Activated CD4-positive, alpha-beta T cell treated with anti-CD3 and anti-CD28 coated beads, Interleukin-10, Interleukin-2, amounts not matched to agents 100 ng/mL and 50 ng/mL, durations not matched to agents 16 hours and 8 hours (primary cell): ENCODE data around the gene MANF.
"Not testable (repeated sequence)": the region's sequence is repeated elsewhere in the genome, so short reads cannot be mapped to it uniquely, and the experiment has no call there.

Experiments
- DNase-seq: peaks from one replicate; pipeline ENCODE4 v3.0.0-alpha.2; 2020

MANF gene

GRCh38 chr3:51384726-51385473 lies at the start of gene MANF:
TSS of gene MANF (plus strand) at chr3:51385291. CDS start at chr3:51385343, 52 bp downstream.
- DNase-seq, result peak; percentile 99

DNA sequence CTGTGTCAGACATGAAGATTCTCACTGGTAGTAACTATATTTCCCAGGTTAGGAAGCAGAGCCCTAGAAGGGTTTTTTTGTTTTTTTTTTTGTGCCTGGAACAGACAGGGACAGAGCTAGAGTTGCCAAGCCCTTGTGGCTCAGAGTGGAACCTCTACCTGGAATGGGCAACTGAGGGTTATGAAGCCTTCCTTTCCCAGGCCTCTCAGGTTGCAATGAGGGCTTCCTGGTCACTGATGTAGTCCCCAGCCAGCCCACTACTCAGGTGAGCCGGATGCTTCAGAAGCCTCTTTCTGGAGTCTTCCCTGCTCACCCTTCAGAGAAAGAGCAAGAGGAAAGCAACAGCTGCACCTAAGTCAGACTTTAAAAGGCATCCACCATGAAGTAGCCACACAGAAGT lies 48.8 kb upstream of the MANF start:
- DNase-seq, result no peak

DNA sequence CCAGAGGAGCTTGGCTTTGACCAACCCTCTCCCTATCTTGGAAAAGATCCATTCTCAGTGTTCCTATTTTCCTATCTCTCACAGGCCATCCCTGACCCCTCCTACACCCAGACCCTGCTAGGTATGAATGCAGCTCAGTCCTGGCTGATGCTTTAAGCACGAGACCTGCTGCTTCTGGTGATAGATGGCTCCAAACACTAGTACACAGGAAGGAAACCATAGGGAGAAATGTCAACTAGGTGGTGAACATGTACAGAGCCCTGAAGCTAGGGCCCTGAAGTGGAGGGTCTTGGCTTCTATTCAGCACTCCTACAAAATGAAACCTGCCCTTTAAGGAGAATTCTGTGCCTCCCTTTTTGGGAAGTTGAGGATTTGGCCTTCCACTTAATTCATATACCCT lies 47.4 kb upstream of the MANF start:
- no peak for DNase-seq

- DNase-seq, result no peak
These were observed 46.5 kb upstream of the MANF start for GRCh38 chr3:51338632-51339031.

DNA sequence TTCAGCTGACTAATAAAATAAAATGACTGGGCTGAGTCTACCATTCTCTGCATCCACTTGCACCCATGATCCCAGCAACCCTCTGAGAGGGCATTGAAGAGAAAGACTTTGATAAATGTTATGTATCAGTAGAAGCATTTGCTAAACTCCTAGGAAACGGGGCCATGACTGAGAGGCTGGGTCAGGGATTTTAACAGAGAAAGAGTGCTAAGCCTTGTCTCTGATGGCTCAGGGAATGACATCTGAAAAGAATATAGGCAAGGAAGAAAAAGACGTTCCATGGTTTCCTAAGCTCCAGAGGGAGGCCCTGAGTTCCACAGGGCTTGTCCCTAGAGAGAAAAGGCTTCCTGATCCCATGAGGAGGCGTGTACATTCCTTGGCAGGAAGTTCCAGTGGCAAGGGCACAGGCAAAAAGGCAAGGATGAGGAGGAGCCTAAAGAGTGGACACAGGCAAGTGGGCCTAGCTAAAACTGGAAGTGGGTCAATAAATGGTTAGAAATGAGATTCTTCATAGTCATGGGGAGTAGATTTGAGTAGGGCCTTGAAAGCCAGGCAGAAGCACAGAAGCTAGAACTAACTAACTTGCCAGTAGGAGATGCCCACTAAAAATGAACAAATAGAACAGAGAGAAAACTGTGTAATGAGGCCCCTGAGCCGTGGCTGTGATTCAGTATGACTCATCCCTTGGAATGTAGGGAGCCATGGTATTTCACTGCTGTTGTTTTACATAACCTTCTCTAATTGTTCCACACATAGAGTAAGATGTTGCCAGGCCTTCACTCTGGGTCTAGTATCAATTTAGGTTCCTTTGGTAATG lies 44.9 kb upstream of the MANF start:
- no peak for DNase-seq

DNA sequence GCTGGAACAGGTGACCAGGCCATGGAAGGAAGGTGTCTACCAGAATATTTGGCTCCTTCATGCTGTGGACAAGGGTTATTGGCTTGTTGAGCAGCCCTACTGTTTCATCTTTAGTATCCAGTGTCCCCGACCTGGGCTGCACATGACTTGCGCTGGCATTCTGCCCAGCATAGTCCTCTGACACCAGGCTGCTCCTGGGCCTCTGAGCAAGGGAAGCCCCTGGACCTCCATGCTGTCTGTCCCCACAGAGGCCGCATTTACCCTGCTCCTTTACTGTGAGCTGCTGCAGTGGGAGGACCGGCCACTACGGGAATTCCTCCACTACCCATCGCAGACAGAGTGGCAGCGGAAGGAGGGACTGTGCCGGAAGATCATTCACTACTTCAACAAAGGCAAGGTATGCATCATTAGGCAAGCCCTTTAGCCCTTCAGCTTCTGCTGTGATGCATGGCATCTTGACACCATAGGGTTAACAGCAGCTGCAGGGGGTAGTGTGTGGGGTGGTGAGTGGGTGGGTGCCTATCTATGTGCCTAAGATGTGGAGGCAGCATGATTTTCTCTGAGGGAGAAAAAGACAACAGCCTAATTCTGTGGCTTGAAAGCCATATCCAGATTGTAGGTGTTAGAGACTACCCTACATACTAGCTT lies 44.0 kb upstream of the MANF start:
- DNase-seq, result no peak

DNA sequence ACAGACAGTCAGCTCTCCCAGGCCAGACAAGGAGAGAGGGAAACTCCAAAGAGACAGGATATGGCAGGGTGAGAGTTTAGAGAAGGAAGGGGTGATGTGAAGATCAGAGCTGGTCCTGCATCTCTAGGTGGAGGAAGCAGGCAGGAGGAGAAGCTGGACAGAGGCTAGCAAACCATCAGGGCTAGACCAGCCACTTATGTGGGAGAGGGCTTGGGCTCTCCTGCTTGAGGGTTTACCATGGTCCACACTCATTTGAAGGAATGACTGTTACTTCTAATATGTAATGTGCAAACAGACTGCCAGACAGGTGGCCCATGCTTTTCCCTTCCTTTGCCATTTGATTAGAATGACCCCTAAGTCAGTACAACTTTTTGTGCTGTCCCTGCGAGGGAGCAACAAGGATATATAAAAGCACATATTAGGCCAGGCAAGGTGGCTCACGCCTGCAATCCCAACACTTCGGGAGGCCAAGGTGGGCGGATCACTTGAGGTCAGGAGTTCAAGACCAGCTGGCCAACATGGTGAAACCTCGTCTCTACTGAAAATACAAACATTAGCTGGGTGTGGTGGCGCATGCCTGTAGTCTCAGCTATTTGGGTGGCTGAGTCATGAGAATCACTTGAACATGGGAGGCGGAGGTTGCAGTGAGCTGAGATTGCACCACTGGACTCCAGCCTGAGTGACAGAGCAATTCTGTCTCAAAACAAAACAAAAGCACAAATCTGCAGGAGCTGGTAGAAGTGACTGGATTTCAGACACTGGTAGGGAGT lies 41.0 kb upstream of the MANF start:
- DNase-seq, result no peak

GRCh38 chr3:51350751-51351150 lies 34.3 kb upstream of the MANF start:
- DNase-seq, result no peak

DNA sequence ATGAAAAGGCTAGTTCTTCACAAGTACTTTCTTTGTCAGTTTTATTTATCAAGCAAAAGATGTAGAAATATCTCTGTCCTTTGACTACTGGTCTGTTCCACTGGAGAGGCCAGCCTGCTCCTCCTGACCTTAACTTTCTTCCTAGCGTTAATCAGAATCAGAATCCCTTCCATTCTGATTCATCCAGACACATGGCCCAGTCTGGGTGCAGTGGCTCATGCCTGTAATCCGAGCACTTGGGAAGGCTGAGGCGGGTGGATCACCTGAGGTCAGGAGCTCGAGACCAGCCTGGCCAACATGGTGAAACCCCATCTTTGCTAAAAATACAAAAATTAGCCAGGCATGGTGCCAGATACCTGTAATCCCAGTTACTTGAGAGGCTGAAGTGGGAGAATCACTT lies 32.0 kb upstream of the MANF start:
- no peak for DNase-seq

DNA sequence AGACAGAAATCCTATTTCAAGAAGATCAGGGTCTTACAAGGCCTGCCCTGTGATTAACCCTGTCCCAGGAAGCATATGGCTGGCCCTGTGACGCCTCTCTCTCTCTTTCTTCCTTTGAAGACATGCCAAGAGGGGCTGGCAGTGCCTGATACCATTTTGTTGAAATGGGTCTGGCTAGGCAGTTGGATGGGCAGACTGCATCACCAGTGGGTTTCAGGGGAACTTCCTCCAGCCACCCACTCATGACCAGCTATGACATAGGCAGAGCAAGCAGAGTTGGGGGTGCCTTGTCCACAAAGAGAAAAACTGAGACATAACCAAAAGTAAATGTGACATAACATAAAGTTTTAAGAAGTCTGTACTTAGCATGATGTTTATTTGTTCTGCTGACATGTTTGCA lies 31.4 kb upstream of the MANF start:
- no peak for DNase-seq

GRCh38 chr3:51354172-51354571 lies 30.9 kb upstream of the MANF start:
- no peak for DNase-seq

DNA sequence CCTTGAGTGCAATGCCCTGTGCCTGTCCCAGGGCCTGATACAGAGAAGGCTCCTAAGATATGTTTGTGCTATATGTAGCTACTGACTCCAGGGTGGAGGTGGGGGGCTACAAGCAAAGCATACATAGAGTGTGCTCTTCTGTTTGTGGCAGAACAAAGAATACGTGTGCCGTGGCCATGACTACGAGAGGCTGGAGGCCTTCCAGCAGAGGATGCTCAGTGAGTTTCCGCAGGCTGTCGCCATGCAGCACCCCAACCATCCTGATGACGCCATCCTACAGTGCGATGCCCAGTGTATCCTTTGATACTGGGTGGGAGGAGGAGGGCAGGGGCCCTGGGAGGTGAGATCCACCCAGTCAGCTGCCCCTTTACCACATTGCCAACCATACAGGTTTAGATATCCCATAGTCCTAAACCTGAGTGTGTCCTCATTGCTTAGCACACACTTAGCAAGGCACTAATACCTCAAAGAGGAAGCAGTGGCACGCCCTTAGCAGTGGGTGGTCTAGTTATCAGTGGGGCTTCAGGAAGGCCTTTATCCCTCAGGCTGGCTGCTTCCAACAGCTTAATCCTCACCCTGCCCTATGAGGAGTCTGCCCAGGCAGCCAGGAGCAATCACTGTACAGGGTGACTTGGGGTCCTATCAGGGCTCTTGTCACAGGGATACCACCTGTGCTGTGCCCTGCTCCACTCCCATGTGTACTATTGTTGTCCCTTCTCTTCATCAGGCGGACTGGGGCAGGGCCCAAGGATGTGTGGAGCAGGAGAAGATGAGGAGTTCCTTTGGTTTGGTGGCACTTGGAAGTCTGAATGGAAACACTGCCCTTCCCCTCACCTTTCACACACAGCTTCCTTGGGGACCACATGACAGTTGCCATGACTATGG lies 30.1 kb upstream of the MANF start:
- DNase-seq, result no peak

GRCh38 chr3:51355891-51356578 lies 29.1 kb upstream of the MANF start:
- DNase-seq, result no peak

GRCh38 chr3:51357856-51358255 lies 27.2 kb upstream of the MANF start:
- DNase-seq, result no peak

GRCh38 chr3:51358981-51359380 lies 26.1 kb upstream of the MANF start:
- no peak for DNase-seq

- DNase-seq, result no peak
These were observed 24.3 kb upstream of the MANF start for GRCh38 chr3:51360806-51361205.

- DNase-seq, result no peak
These were observed 23.3 kb upstream of the MANF start for GRCh38 chr3:51361746-51362145.

- DNase-seq, result no peak
These were observed 22.6 kb upstream of the MANF start for GRCh38 chr3:51362476-51362875.

GRCh38 chr3:51368276-51368675 lies 16.8 kb upstream of the MANF start:
- not testable (repeated sequence) for DNase-seq

- peak; percentile 64 for DNase-seq
These were observed 13.0 kb upstream of the MANF start for GRCh38 chr3:51371943-51372557.
